ENCODE data around the gene HMGCLL1.

Gene HMGCLL1

GRCh38 chr6:55524441-55524840 lies 54.6 kb downstream of the HMGCLL1 start:
- TF ChIP-seq, protein P1, sequence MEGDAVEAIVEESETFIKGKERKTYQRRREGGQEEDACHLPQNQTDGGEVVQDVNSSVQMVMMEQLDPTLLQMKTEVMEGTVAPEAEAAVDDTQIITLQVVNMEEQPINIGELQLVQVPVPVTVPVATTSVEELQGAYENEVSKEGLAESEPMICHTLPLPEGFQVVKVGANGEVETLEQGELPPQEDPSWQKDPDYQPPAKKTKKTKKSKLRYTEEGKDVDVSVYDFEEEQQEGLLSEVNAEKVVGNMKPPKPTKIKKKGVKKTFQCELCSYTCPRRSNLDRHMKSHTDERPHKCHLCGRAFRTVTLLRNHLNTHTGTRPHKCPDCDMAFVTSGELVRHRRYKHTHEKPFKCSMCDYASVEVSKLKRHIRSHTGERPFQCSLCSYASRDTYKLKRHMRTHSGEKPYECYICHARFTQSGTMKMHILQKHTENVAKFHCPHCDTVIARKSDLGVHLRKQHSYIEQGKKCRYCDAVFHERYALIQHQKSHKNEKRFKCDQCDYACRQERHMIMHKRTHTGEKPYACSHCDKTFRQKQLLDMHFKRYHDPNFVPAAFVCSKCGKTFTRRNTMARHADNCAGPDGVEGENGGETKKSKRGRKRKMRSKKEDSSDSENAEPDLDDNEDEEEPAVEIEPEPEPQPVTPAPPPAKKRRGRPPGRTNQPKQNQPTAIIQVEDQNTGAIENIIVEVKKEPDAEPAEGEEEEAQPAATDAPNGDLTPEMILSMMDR (IDR thresholded peaks at IDR 0.05; ENCODE audit: low read depth, low read length, missing control alignments) = no peak
- no peak overlapping the region for H3K4me3 ChIP-seq (ENCODE audit: low read depth, low read length)
- no peak for DNase-seq (ENCODE audit: low read depth)
- in situ Hi-C loops (cut with HindIII; ENCODE audit: low sequenced_read_pairs) = no loop called here

- in situ Hi-C loops (cut with HindIII; ENCODE audit: low sequenced_read_pairs) = no loop called here
- no peak overlapping the region for H3K4me3 ChIP-seq (ENCODE audit: low read depth, low read length)
- DNase-seq (ENCODE audit: low read depth) = no peak
- TF ChIP-seq, protein P1 (IDR thresholded peaks at IDR 0.05; ENCODE audit: low read depth, low read length, missing control alignments) = no peak
Measured at GRCh38 chr6:55518529-55519060, 60.4 kb downstream of the HMGCLL1 start.

- H3K4me3 ChIP-seq (ENCODE audit: low read depth, low read length) = no peak overlapping the region
- TF ChIP-seq, protein P1 (IDR thresholded peaks at IDR 0.05; ENCODE audit: low read depth, low read length, missing control alignments) = no peak
- in situ Hi-C loops (cut with HindIII; ENCODE audit: low sequenced_read_pairs) = no loop called here
- DNase-seq (ENCODE audit: low read depth) = no peak
Measured at GRCh38 chr6:55516736-55517135, 62.3 kb downstream of the HMGCLL1 start.

DNA sequence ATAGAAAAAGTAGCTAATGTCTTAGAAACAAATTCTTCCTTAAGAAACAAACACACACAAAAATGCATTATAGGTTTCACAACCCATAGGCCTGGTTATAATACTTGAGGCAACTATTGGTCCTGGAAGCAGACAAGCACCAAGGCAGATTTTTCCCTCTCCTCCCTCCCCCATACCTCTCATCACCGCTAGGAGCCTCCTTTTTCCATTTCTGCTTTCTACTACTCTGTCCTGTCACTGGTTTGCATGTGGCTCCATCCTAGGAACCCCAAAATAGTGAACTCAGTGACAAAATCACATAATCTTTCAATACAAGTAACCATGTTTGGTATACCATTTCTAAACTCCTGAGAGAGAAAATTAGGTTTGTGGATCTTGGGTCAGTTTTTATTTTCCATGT lies 66.1 kb downstream of the HMGCLL1 start:
- no peak for DNase-seq (ENCODE audit: low read depth)

DNA sequence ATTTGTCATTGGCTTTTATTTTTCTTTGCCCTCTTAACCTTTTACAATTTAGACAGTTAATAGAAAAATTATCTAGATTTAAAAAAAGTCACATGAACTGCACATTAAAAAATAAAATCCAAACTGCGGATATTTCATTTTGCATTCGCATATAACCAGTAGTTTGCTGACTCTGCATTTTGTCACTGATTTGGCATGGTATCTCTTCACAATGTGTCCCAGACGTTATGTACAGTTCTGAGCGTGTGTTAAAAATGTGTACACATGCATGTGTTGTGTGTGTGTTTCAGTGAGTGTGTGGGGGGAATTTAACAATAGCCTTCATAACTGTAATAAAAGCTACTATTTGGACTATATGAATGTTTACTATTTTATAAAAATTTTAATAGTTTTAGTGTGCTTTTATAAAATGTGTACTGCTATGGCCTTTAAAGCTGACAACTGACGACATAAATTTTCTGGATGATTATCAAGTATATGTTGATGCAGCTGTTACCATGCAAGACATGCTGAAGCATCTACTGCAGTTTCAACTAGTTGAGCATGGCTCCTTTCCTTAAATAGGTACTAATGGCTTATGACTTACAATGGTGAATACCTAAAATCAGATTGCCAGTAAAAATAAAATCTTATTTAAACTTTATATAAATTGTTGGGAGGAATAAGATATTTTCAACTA lies 67.7 kb downstream of the HMGCLL1 start:
- H3K4me3 ChIP-seq (ENCODE audit: low read depth, low read length) = no peak overlapping the region
- DNase-seq (ENCODE audit: low read depth) = no peak
- TF ChIP-seq, protein P1 (IDR thresholded peaks at IDR 0.05; ENCODE audit: low read depth, low read length, missing control alignments) = no peak
- in situ Hi-C loops (cut with HindIII; ENCODE audit: low sequenced_read_pairs) = no loop called here

More for the DNA sequence above, 66.1 kb downstream of the HMGCLL1 start:
- in situ Hi-C loops (cut with HindIII; ENCODE audit: low sequenced_read_pairs) = no loop called here
- H3K4me3 ChIP-seq (ENCODE audit: low read depth, low read length) = no peak overlapping the region
- TF ChIP-seq, protein P1 (IDR thresholded peaks at IDR 0.05; ENCODE audit: low read depth, low read length, missing control alignments) = no peak

DNA sequence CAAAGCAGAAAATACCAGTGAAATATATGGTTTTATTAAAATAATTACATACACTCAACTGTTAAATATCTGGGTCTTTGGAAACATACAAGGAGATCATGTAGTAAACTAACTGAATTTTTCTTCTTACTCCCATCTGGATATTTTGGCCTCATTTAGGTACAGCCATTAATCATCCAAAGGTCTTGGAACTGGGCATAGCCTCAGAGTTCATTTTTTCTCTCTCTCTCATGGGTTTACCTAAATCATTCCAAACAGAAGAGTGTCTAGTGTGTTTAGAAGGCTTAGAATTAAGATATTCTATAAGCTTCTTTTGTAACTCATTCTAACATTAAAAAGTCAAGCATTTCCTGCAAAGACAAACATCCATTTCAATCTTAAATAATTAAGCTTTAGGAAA lies 79.4 kb downstream of the HMGCLL1 start:
- no peak overlapping the region for H3K4me3 ChIP-seq (ENCODE audit: low read depth, low read length)
- DNase-seq (ENCODE audit: low read depth) = no peak
- in situ Hi-C loops (cut with HindIII; ENCODE audit: low sequenced_read_pairs) = no loop called here
- TF ChIP-seq, protein P1 (IDR thresholded peaks at IDR 0.05; ENCODE audit: low read depth, low read length, missing control alignments) = no peak
